CD14-positive monocyte (primary cell): ENCODE results near the gene STX11. TPM values are rescaled to one million over a fixed set of nuclear protein-coding genes. Genes with fewer than 3 reads are reported as not detected.
A peak's percentile ranks its signal among the peaks of the same experiment; 100 is the strongest.

Source experiments
- DNase-seq, 3 donors: peaks; one replicate each; pipeline ENCODE4 v3.0.0-alpha.2; 2011 to 2022
- H2AFZ ChIP-seq: 2 replicates; pipeline ENCODE4 v1.6.0; 2012; ENCODE audit warnings: mild to moderate bottlenecking, low read depth, low read length, inconsistent platforms; ENCODE audit not compliant: insufficient read depth, poor library complexity, severe bottlenecking
- H3K27ac ChIP-seq, 2 donors: 1 replicate in 1 of 2; 2 replicates in 1 of 2; pipeline ENCODE4 v1.5.1; 2012 to 2013; ENCODE audit warnings: low read length in 2 of 2, control low read depth in 1 of 2, inconsistent platforms in 1 of 2, low read depth in 1 of 2, mild to moderate bottlenecking in 1 of 2
- H3K27me3 ChIP-seq, 2 donors: one replicate each; pipeline versions ENCODE4 v1.6.0 to v1.6.1; 2011 to 2013; ENCODE audit warnings: low read length in 2 of 2; ENCODE audit not compliant: control insufficient read depth in 2 of 2, insufficient read depth in 2 of 2
- H3K36me3 ChIP-seq, 2 donors: replicated peaks in 1 of 2; 1 replicate in 1 of 2; 2 replicates in 1 of 2; pipeline versions ENCODE4 v1.5.1 to v1.6.1; 2012 to 2013; ENCODE audit warnings: low read length in 2 of 2, control low read depth in 1 of 2, inconsistent platforms in 1 of 2, mild to moderate bottlenecking in 1 of 2; ENCODE audit not compliant: insufficient read depth in 2 of 2, control insufficient read depth in 1 of 2
- H3K4me1 ChIP-seq, 2 donors: 1 replicate in 1 of 2; 2 replicates in 1 of 2; pipeline versions ENCODE4 v1.5.1 to v1.6.1; 2012 to 2013; ENCODE audit warnings: low read length in 2 of 2, control low read depth in 1 of 2, inconsistent platforms in 1 of 2, mild to moderate bottlenecking in 1 of 2, moderate library complexity in 1 of 2; ENCODE audit not compliant: insufficient read depth in 2 of 2, control insufficient read depth in 1 of 2
- H3K4me2 ChIP-seq: replicated peaks from 2 replicates; pipeline ENCODE3; 2012; ENCODE audit warnings: low read length, moderate library complexity, mild to moderate bottlenecking; ENCODE audit not compliant: poor library complexity, severe bottlenecking; ENCODE audit errors: extremely low read depth
- H3K4me3 ChIP-seq, 3 experiments: fragments of 200-600 bp in 1 of 3; sonication (generic) in 1 of 3; replicated peaks in 1 of 3; 1 replicate in 2 of 3; 2 replicates in 1 of 3; pipeline ENCODE4 v1.5.1; 2011 to 2013; ENCODE audit warnings: low read length in 3 of 3, mild to moderate bottlenecking in 3 of 3, control low read depth in 2 of 3, low read depth in 2 of 3, inconsistent platforms in 1 of 3, moderate library complexity in 1 of 3
- H3K79me2 ChIP-seq: 2 replicates; pipeline ENCODE4 v1.6.0; 2012; ENCODE audit warnings: mild to moderate bottlenecking, control low read depth, inconsistent platforms, low read length, moderate library complexity; ENCODE audit not compliant: insufficient read depth
- H3K9ac ChIP-seq: 2 replicates; pipeline ENCODE4 v1.6.0; 2017; ENCODE audit warnings: low read length, mild to moderate bottlenecking; ENCODE audit not compliant: insufficient read depth, poor library complexity, severe bottlenecking
- H3K9me3 ChIP-seq, 2 donors: replicated peaks in 1 of 2; 1 replicate in 1 of 2; 2 replicates in 1 of 2; pipeline versions ENCODE4 v1.5.1 to v1.6.1; 2012 to 2013; ENCODE audit warnings: low read length in 2 of 2, control low read depth in 1 of 2; ENCODE audit not compliant: control insufficient read depth in 1 of 2, insufficient read depth in 1 of 2
- H4K20me1 ChIP-seq: 2 replicates; pipeline ENCODE4 v1.6.0; 2012; ENCODE audit warnings: mild to moderate bottlenecking, low read length, control low read depth, moderate library complexity; ENCODE audit not compliant: insufficient read depth
- H3K27ac Mint-ChIP-seq, 7 donors: one replicate each; pipeline ENCODE4 v1.8.0; 2020; ENCODE audit warnings: mild to moderate bottlenecking in 7 of 7, mixed read lengths in 7 of 7, moderate library complexity in 6 of 7, inconsistent platforms in 2 of 7
- H3K27me3 Mint-ChIP-seq, 3 donors: one replicate each; pipeline ENCODE4 v1.8.0; 2021 to 2022; ENCODE audit warnings: low read depth in 3 of 3, mild to moderate bottlenecking in 3 of 3, mixed read lengths in 3 of 3, moderate library complexity in 3 of 3, inconsistent platforms in 1 of 3
- H3K36me3 Mint-ChIP-seq, 2 donors: one replicate each; pipeline ENCODE4 v1.8.0; 2020; ENCODE audit warnings: mixed read lengths in 2 of 2, inconsistent platforms in 1 of 2, mild to moderate bottlenecking in 1 of 2
- H3K4me1 Mint-ChIP-seq: one replicate; pipeline ENCODE4 v1.8.0; 2020; ENCODE audit warnings: mild to moderate bottlenecking, mixed read lengths
- H3K4me3 Mint-ChIP-seq, 2 donors: one replicate each; pipeline ENCODE4 v1.8.0; 2020; ENCODE audit warnings: mild to moderate bottlenecking in 2 of 2, mixed read lengths in 2 of 2, moderate library complexity in 1 of 2
- H3K9me3 Mint-ChIP-seq, 7 donors: one replicate each; pipeline ENCODE4 v1.8.0; 2020 to 2022; ENCODE audit warnings: mixed read lengths in 7 of 7, mild to moderate bottlenecking in 6 of 7, moderate library complexity in 6 of 7, inconsistent platforms in 2 of 7
- WGBS: methylation state at CpG from one replicate; pipeline ENCODE4 v1.1.5; 2013; ENCODE audit warnings: missing lambda C conversion rate; ENCODE audit not compliant: insufficient coverage; 5-methylcytosine and 5-hydroxymethylcytosine counted together
- intact Hi-C, 2 donors: fragments of 100-400 bp; cut with micrococcal nuclease; formaldehyde crosslinking; loops; one replicate each; pipeline versions ENCODE4 v1.15.0 to v1.15.1; 2023
- polyA plus RNA-seq, 3 donors: library from polyadenylated mRNA; depleted of rRNA in 1 of 3; unstranded in 2 of 3; stranded (reverse) in 1 of 3; fragments of 300-500 nt in 2 of 3; fragments of >200 nt in 1 of 3; fragmentation: Illumina TruSeq in 2 of 3; gene quantifications; 1 replicate in 2 of 3; 2 replicates in 1 of 3; pipeline ENCODE4 v1.2.3, GENCODE V29; 2012 to 2021
- TF ChIP-seq, protein P1 (sequence below): fragments of 200-600 bp; IDR thresholded peaks from one replicate; pipeline ENCODE4 v1.8.0; 2022; ENCODE audit warnings: antibody characterized with exemption, mild to moderate bottlenecking

Gene STX11
- polyA plus RNA-seq, 3 donors: 276 to 372 (median 367) TPM

DNA sequence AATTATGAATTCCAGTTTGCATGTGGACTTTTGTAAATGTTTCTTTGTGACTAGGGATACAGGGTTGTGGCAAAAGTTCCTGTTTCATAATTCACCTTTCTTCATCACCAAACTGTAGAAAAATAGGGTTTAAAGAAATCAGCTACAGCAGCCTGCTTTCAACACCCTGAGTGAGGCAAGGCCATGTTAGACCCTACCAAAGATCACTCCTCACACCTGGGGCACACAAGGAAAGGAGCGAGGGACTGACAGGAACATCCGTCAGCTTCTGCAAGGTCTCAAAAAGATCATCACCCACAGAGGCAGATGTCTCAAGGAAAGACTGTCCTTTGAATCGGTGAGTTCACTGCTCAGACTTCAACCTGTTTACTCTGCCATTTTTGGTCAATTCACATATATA, 10.5 kb upstream of the STX11 start:
- no peaks in the 10 kb centered on the region for H3K27me3 ChIP-seq
- peak overlapping the region; percentile 52 to 78 for H3K27ac ChIP-seq
- WGBS: no CpG with 5 or more reads among the region's 3 CpGs
- intact Hi-C loops: no loop called here
- H3K4me2 ChIP-seq: peak overlapping the region; percentile 21
- no peaks in the 10 kb centered on the region for H4K20me1 ChIP-seq
- no peaks in the 10 kb centered on the region for H3K27me3 Mint-ChIP-seq
- H3K9me3 Mint-ChIP-seq: no peaks in the 10 kb centered on the region
- peak overlapping the region; percentile 72 to 91 (median 83) for H3K27ac Mint-ChIP-seq
- H3K9ac ChIP-seq: no peak overlapping the region
- no peaks in the 10 kb centered on the region for H3K36me3 ChIP-seq
- H3K4me1 ChIP-seq: peaks cover 26 to 31% of the 10 kb centered on the region in 2 donors
- TF ChIP-seq, protein P1, sequence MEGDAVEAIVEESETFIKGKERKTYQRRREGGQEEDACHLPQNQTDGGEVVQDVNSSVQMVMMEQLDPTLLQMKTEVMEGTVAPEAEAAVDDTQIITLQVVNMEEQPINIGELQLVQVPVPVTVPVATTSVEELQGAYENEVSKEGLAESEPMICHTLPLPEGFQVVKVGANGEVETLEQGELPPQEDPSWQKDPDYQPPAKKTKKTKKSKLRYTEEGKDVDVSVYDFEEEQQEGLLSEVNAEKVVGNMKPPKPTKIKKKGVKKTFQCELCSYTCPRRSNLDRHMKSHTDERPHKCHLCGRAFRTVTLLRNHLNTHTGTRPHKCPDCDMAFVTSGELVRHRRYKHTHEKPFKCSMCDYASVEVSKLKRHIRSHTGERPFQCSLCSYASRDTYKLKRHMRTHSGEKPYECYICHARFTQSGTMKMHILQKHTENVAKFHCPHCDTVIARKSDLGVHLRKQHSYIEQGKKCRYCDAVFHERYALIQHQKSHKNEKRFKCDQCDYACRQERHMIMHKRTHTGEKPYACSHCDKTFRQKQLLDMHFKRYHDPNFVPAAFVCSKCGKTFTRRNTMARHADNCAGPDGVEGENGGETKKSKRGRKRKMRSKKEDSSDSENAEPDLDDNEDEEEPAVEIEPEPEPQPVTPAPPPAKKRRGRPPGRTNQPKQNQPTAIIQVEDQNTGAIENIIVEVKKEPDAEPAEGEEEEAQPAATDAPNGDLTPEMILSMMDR: no peak
- peak overlapping the region; percentile 48 to 53 for H3K4me3 Mint-ChIP-seq
- peaks cover 34% of the 10 kb centered on the region for H3K4me1 Mint-ChIP-seq
- H3K36me3 Mint-ChIP-seq: no peaks in the 10 kb centered on the region
- peak overlapping the region in 1 of 3 experiments; percentile 20 for H3K4me3 ChIP-seq
- H3K9me3 ChIP-seq: no peaks in the 10 kb centered on the region
- H2AFZ ChIP-seq: peak overlapping the region; percentile 12
- no peaks in the 10 kb centered on the region for H3K79me2 ChIP-seq
- DNase-seq: no peak

DNA sequence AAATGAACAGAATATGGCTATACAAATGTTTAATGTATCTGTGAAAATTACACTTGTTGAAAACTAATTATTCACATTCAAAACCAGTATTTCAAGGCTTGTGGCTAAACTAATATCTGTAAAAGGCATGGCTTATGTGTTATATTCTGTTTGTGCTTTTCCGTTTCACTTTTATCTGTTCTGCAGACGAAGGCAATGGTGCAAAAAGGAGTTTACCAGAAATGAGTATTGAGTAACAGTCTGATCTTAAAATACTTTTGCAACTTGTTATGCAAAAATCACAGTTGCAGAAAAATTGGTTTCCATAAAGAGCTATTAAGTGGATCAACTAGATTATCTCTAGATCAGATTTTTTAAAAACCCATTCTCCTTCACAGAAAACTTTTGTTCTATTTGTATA, 9.4 kb upstream of the STX11 start:
- Histone ChIP-seq H3K79me2 (no peaks in the 10 kb centered on the region), H3K9ac (no peak overlapping the region), H4K20me1 (no peaks in the 10 kb centered on the region), H3K4me1 (peaks cover 26 to 31% of the 10 kb centered on the region in 2 donors), H3K4me3 (peak overlapping the region in 1 of 3 experiments; percentile 40), H3K4me2 (peak overlapping the region; percentile 50), H3K36me3 (no peaks in the 10 kb centered on the region), H3K27me3 (no peaks in the 10 kb centered on the region), H3K9me3 (no peaks in the 10 kb centered on the region), H3K27ac (peak overlapping the region in 1 of 2 donors; percentile 72), H2AFZ (no peak overlapping the region)
- peaks cover 0 to 3% of the 10 kb centered on the region in 2 donors for H3K36me3 Mint-ChIP-seq
- intact Hi-C loops: no loop called here
- H3K4me1 Mint-ChIP-seq: peaks cover 35% of the 10 kb centered on the region
- WGBS: no CpG with 5 or more reads among the region's 2 CpGs
- TF ChIP-seq, protein P1: no peak
- H3K27me3 Mint-ChIP-seq: no peaks in the 10 kb centered on the region
- peak overlapping the region in 1 of 2 donors; percentile 10 for H3K4me3 Mint-ChIP-seq
- DNase-seq: no peak
- H3K9me3 Mint-ChIP-seq: no peaks in the 10 kb centered on the region
- H3K27ac Mint-ChIP-seq: peak overlapping the region in 6 of 7 donors; percentile 55 to 91 (median 76)
